OCI-LY1 (cell line): ENCODE data around the gene WIPF2.

ENCODE experiments used
- H2AFZ ChIP-seq: fragments of 200-600 bp; sonication (generic), shearing (Covaris generic); 2 replicates; pipeline ENCODE4 v1.6.0; 2014; ENCODE audit warnings: antibody characterized with exemption, mild to moderate bottlenecking, low read length
- H3F3A ChIP-seq: fragments of 200-600 bp; sonication (generic), shearing (Covaris generic); 2 replicates; pipeline ENCODE4 v1.6.0; 2014; ENCODE audit warnings: mild to moderate bottlenecking, antibody characterized with exemption, low read length, moderate library complexity; ENCODE audit not compliant: insufficient read depth
- H3K27ac ChIP-seq: fragments of 200-600 bp; sonication (generic); 2 replicates; pipeline ENCODE4 v1.5.1; 2014; ENCODE audit warnings: low read length, mixed run types, mild to moderate bottlenecking, low read depth; ENCODE audit not compliant: poor library complexity, severe bottlenecking
- H3K27me3 ChIP-seq: fragments of 200-600 bp; sonication (generic); 2 replicates; pipeline ENCODE4 v1.6.0; 2014; ENCODE audit warnings: antibody characterized with exemption, mild to moderate bottlenecking, low read length, moderate library complexity; ENCODE audit not compliant: insufficient read depth
- H3K36me3 ChIP-seq: fragments of 200-600 bp; sonication (generic); 2 replicates; pipeline ENCODE4 v1.6.1; 2014; ENCODE audit warnings: mild to moderate bottlenecking, antibody characterized with exemption, low read length, moderate library complexity, mixed read lengths; ENCODE audit not compliant: insufficient read depth
- H3K4me1 ChIP-seq: fragments of 200-600 bp; sonication (generic); 2 replicates; pipeline ENCODE4 v1.5.1; 2014; ENCODE audit warnings: mild to moderate bottlenecking, low read length, moderate library complexity; ENCODE audit not compliant: insufficient read depth, severe bottlenecking
- H3K4me2 ChIP-seq: fragments of 200-600 bp; sonication (generic), shearing (Covaris generic); 2 replicates; pipeline ENCODE4 v1.6.1; 2014; ENCODE audit warnings: low read length
- H3K4me3 ChIP-seq: fragments of 200-600 bp; sonication (generic); 2 replicates; pipeline ENCODE4 v1.5.1; 2014; ENCODE audit warnings: low read length, low read depth, mild to moderate bottlenecking, mixed read lengths; ENCODE audit not compliant: poor library complexity, severe bottlenecking
- H3K79me2 ChIP-seq: fragments of 200-600 bp; shearing (Covaris generic); 2 replicates; pipeline ENCODE4 v1.6.1; 2016; ENCODE audit warnings: mixed run types, low read length, mixed read lengths; ENCODE audit not compliant: insufficient read depth
- H3K9ac ChIP-seq: fragments of 200-600 bp; sonication (generic), shearing (Covaris generic); 2 replicates; pipeline ENCODE4 v1.6.1; 2014; ENCODE audit warnings: mild to moderate bottlenecking, low read length, mixed read lengths
- H3K9me2 ChIP-seq: fragments of 200-600 bp; sonication (generic), shearing (Covaris generic); 2 replicates; pipeline ENCODE4 v1.6.1; 2014; ENCODE audit warnings: low read depth, mild to moderate bottlenecking, low read length, mixed read lengths
- H3K9me3 ChIP-seq: fragments of 200-600 bp; shearing (Covaris generic); 2 replicates; pipeline ENCODE4 v1.6.1; 2014; ENCODE audit warnings: low read length, mixed read lengths
- H4K20me1 ChIP-seq: fragments of 200-600 bp; sonication (generic), shearing (Covaris generic); 2 replicates; pipeline ENCODE4 v1.6.0; 2016; ENCODE audit warnings: mild to moderate bottlenecking, low read length; ENCODE audit not compliant: insufficient read depth
- CTCF ChIP-seq: fragments of 200-600 bp; sonication (generic), shearing (Covaris generic); IDR thresholded peaks from 2 replicates; pipeline ENCODE4 v1.5.1; 2017; ENCODE audit warnings: mild to moderate bottlenecking, antibody characterized with exemption, low read length, moderate library complexity, mixed read lengths
- EZH2 ChIP-seq: fragments of 200-600 bp; sonication (generic), shearing (Covaris generic); IDR thresholded peaks from 2 replicates; pipeline ENCODE4 v1.8.0; 2017; ENCODE audit warnings: borderline replicate concordance, mixed run types, mild to moderate bottlenecking, antibody characterized with exemption, low read length, moderate library complexity, mixed read lengths

WIPF2 gene

GRCh38 chr17:40319651-40320540 is 100.8 kb downstream of the WIPF2 start:
- Histone ChIP-seq H3K79me2 (no peaks in the 10 kb centered on the region), H4K20me1 (no peaks in the 10 kb centered on the region)

GRCh38 chr17:40320756-40321523 is 101.8 kb downstream of the WIPF2 start:
- H3K79me2 ChIP-seq: no peaks in the 10 kb centered on the region
- no peaks in the 10 kb centered on the region for H3F3A ChIP-seq
- no peak overlapping the region for H3K4me2 ChIP-seq
- no peaks in the 10 kb centered on the region for H3K9me2 ChIP-seq
- no peak overlapping the region for H3K9ac ChIP-seq
- H2AFZ ChIP-seq: no peak overlapping the region
- no peaks in the 10 kb centered on the region for H4K20me1 ChIP-seq
- no peak overlapping the region for H3K27ac ChIP-seq
- no peak for TF ChIP-seq CTCF
- no peak for TF ChIP-seq EZH2
- peaks cover 38% of the 10 kb centered on the region for H3K4me1 ChIP-seq
- H3K27me3 ChIP-seq: peaks cover 4% of the 10 kb centered on the region; the same call in 1 of the 2 replicates
- H3K4me3 ChIP-seq: no peak overlapping the region
- no peaks in the 10 kb centered on the region for H3K36me3 ChIP-seq
- H3K9me3 ChIP-seq: no peaks in the 10 kb centered on the region

More at GRCh38 chr17:40319651-40320540, 100.8 kb downstream of the WIPF2 start:
- no peak overlapping the region for H3K4me3 ChIP-seq
- H3K4me2 ChIP-seq: no peak overlapping the region
- no peaks in the 10 kb centered on the region for H3K9me2 ChIP-seq
- H3K9me3 ChIP-seq: no peaks in the 10 kb centered on the region
- H3K4me1 ChIP-seq: peaks cover 38% of the 10 kb centered on the region
- peaks cover 4% of the 10 kb centered on the region; the same call in 1 of the 2 replicates for H3K27me3 ChIP-seq
- no peak overlapping the region for H2AFZ ChIP-seq
- H3K9ac ChIP-seq: no peak overlapping the region
- H3K36me3 ChIP-seq: no peaks in the 10 kb centered on the region
- H3K27ac ChIP-seq: no peak overlapping the region
- H3F3A ChIP-seq: no peaks in the 10 kb centered on the region
- TF ChIP-seq CTCF (no peak), EZH2 (no peak)

GRCh38 chr17:40321524-40321929 is 102.4 kb downstream of the WIPF2 start:
- H4K20me1 ChIP-seq: no peaks in the 10 kb centered on the region
- no peak overlapping the region for H3K4me2 ChIP-seq
- TF ChIP-seq EZH2 (no peak), CTCF (no peak)
- no peaks in the 10 kb centered on the region for H3K79me2 ChIP-seq
- peaks cover 7% of the 10 kb centered on the region; the same call in 1 of the 2 replicates for H3K27me3 ChIP-seq
- peaks cover 38% of the 10 kb centered on the region for H3K4me1 ChIP-seq
- no peaks in the 10 kb centered on the region for H3F3A ChIP-seq
- H3K27ac ChIP-seq: no peak overlapping the region
- no peaks in the 10 kb centered on the region for H3K9me3 ChIP-seq
- H3K9me2 ChIP-seq: no peaks in the 10 kb centered on the region
- H3K4me3 ChIP-seq: no peak overlapping the region
- H2AFZ ChIP-seq: no peak overlapping the region
- no peaks in the 10 kb centered on the region for H3K36me3 ChIP-seq
- H3K9ac ChIP-seq: no peak overlapping the region
